ENCODE results near the gene PTPN4. TPM values are rescaled to one million over a fixed set of nuclear protein-coding genes. Genes with fewer than 3 reads are reported as not detected.
"Not testable (repeated sequence)": the region's sequence is repeated elsewhere in the genome, so short reads cannot be mapped to it uniquely, and the experiment has no call there.

PTPN4 gene
- total RNA-seq, 2 donors from 2014 or later: 38.0 to 46.5 TPM

GRCh38 chr2:119784876-119785275, 25.2 kb downstream of the PTPN4 start:
- H3K4me1 Mint-ChIP-seq (ENCODE audit: low read depth): peaks cover 23% of the 10 kb centered on the region
- peaks cover 5 to 11% of the 10 kb centered on the region in 2 donors for H3K36me3 Mint-ChIP-seq (ENCODE audit: insufficient read depth in 2 of 2)
- H3K27ac Mint-ChIP-seq: no peak overlapping the region
- ATAC-seq (replicated peaks in 1 of 2): no peak
- no peaks in the 10 kb centered on the region for H3K9me3 Mint-ChIP-seq
- H3K27me3 Mint-ChIP-seq (ENCODE audit: low read depth): no peaks in the 10 kb centered on the region
- no peak for DNase-seq
- no peak overlapping the region for H3K4me3 Mint-ChIP-seq

GRCh38 chr2:119786295-119786694, 26.6 kb downstream of the PTPN4 start:
- H3K4me3 Mint-ChIP-seq: no peak overlapping the region
- H3K4me1 Mint-ChIP-seq (ENCODE audit: low read depth): peaks cover 23% of the 10 kb centered on the region
- H3K27me3 Mint-ChIP-seq (ENCODE audit: low read depth): no peaks in the 10 kb centered on the region
- H3K36me3 Mint-ChIP-seq (ENCODE audit: insufficient read depth in 2 of 2): peaks cover 10 to 19% of the 10 kb centered on the region in 2 donors
- DNase-seq: no peak
- ATAC-seq (replicated peaks in 1 of 2): no peak
- peaks cover 3 to 4% of the 10 kb centered on the region in 2 donors for H3K9me3 Mint-ChIP-seq
- no peak overlapping the region for H3K27ac Mint-ChIP-seq

GRCh38 chr2:119788752-119789151, 29.0 kb downstream of the PTPN4 start:
- Mint-ChIP-seq H3K27me3 (ENCODE audit: low read depth) (no peaks in the 10 kb centered on the region), H3K4me3 (no peak overlapping the region), H3K36me3 (ENCODE audit: insufficient read depth in 2 of 2) (peaks cover 22 to 37% of the 10 kb centered on the region in 2 donors), H3K9me3 (peaks cover 6 to 13% of the 10 kb centered on the region in 2 donors), H3K27ac (no peak overlapping the region), H3K4me1 (ENCODE audit: low read depth) (peaks cover 6% of the 10 kb centered on the region)
- ATAC-seq (replicated peaks in 1 of 2): no peak
- DNase-seq: no peak

GRCh38 chr2:119790466-119790865, 30.7 kb downstream of the PTPN4 start:
- Mint-ChIP-seq H3K27me3 (ENCODE audit: low read depth) (no peaks in the 10 kb centered on the region), H3K4me3 (no peak overlapping the region), H3K9me3 (peaks cover 6 to 13% of the 10 kb centered on the region in 2 donors), H3K4me1 (ENCODE audit: low read depth) (peaks cover 4% of the 10 kb centered on the region), H3K27ac (no peak overlapping the region), H3K36me3 (ENCODE audit: insufficient read depth in 2 of 2) (peaks cover 22 to 36% of the 10 kb centered on the region in 2 donors)
- no peak for ATAC-seq (replicated peaks in 1 of 2)
- no peak for DNase-seq

GRCh38 chr2:119792907-119793312, 33.2 kb downstream of the PTPN4 start:
- Mint-ChIP-seq H3K9me3 (peaks cover 6 to 13% of the 10 kb centered on the region in 2 donors), H3K27ac (no peak overlapping the region), H3K4me3 (no peak overlapping the region), H3K27me3 (ENCODE audit: low read depth) (no peaks in the 10 kb centered on the region), H3K36me3 (ENCODE audit: insufficient read depth in 2 of 2) (peaks cover 22 to 34% of the 10 kb centered on the region in 2 donors), H3K4me1 (ENCODE audit: low read depth) (peaks cover 5% of the 10 kb centered on the region)
- DNase-seq (no peak), ATAC-seq (replicated peaks in 1 of 2) (no peak)

GRCh38 chr2:119794237-119794636, 34.5 kb downstream of the PTPN4 start:
- no peak for ATAC-seq (replicated peaks in 1 of 2)
- H3K4me1 Mint-ChIP-seq (ENCODE audit: low read depth): peaks cover 10% of the 10 kb centered on the region
- no peak overlapping the region for H3K27ac Mint-ChIP-seq
- peaks cover 6 to 13% of the 10 kb centered on the region in 2 donors for H3K9me3 Mint-ChIP-seq
- H3K4me3 Mint-ChIP-seq: no peak overlapping the region
- no peak for DNase-seq
- no peaks in the 10 kb centered on the region for H3K27me3 Mint-ChIP-seq (ENCODE audit: low read depth)
- H3K36me3 Mint-ChIP-seq (ENCODE audit: insufficient read depth in 2 of 2): peaks cover 19 to 31% of the 10 kb centered on the region in 2 donors

GRCh38 chr2:119795309-119796303, 35.9 kb downstream of the PTPN4 start:
- Mint-ChIP-seq H3K36me3 (ENCODE audit: insufficient read depth in 2 of 2) (peaks cover 15 to 21% of the 10 kb centered on the region in 2 donors), H3K4me3 (no peak overlapping the region), H3K27me3 (ENCODE audit: low read depth) (no peaks in the 10 kb centered on the region), H3K4me1 (ENCODE audit: low read depth) (peaks cover 18% of the 10 kb centered on the region), H3K27ac (no peak overlapping the region), H3K9me3 (peaks cover 3 to 11% of the 10 kb centered on the region in 2 donors)
- ATAC-seq (replicated peaks in 1 of 2) (no peak), DNase-seq (no peak)

- no peak overlapping the region for H3K4me3 Mint-ChIP-seq
- peaks cover 52% of the 10 kb centered on the region for H3K4me1 Mint-ChIP-seq (ENCODE audit: low read depth)
- ATAC-seq (replicated peaks in 1 of 2): peak in 1 of 2 donors; percentile 17
Observed at GRCh38 chr2:119800376-119800902, 40.7 kb downstream of the PTPN4 start.

GRCh38 chr2:119801040-119801439, 41.3 kb downstream of the PTPN4 start:
- ATAC-seq (replicated peaks in 1 of 2) (no peak), DNase-seq (no peak)
- Mint-ChIP-seq H3K27ac (no peak overlapping the region), H3K36me3 (ENCODE audit: insufficient read depth in 2 of 2) (peaks cover 7 to 8% of the 10 kb centered on the region in 2 donors), H3K4me1 (ENCODE audit: low read depth) (peaks cover 51% of the 10 kb centered on the region), H3K4me3 (no peak overlapping the region), H3K9me3 (peaks cover 2 to 5% of the 10 kb centered on the region in 2 donors), H3K27me3 (ENCODE audit: low read depth) (no peaks in the 10 kb centered on the region)

More at GRCh38 chr2:119800376-119800902, 40.7 kb downstream of the PTPN4 start:
- Mint-ChIP-seq H3K27ac (peak overlapping the region; percentile 71), H3K27me3 (ENCODE audit: low read depth) (no peaks in the 10 kb centered on the region), H3K9me3 (peaks cover 2 to 5% of the 10 kb centered on the region in 2 donors), H3K36me3 (ENCODE audit: insufficient read depth in 2 of 2) (peaks cover 2 to 6% of the 10 kb centered on the region in 2 donors)
- no peak for DNase-seq

- peak overlapping the region; percentile 63 for H3K27ac Mint-ChIP-seq
- H3K27me3 Mint-ChIP-seq (ENCODE audit: low read depth); H3K36me3 Mint-ChIP-seq (ENCODE audit: insufficient read depth in 2 of 2); H3K9me3 Mint-ChIP-seq; DNase-seq; H3K4me3 Mint-ChIP-seq; ATAC-seq (replicated peaks in 1 of 2): not testable (repeated sequence)
- peaks cover 54% of the 10 kb centered on the region for H3K4me1 Mint-ChIP-seq (ENCODE audit: low read depth)
Observed at GRCh38 chr2:119801989-119802388, 42.3 kb downstream of the PTPN4 start.

GRCh38 chr2:119803101-119803500, 43.4 kb downstream of the PTPN4 start:
- peak overlapping the region; percentile 66 for H3K27ac Mint-ChIP-seq
- ATAC-seq (replicated peaks in 1 of 2) (no peak), DNase-seq (no peak)
- H3K4me3 Mint-ChIP-seq: peak overlapping the region in 1 of 2 donors; percentile 6
- H3K4me1 Mint-ChIP-seq (ENCODE audit: low read depth): peaks cover 61% of the 10 kb centered on the region
- H3K27me3 Mint-ChIP-seq (ENCODE audit: low read depth): no peaks in the 10 kb centered on the region
- peaks cover 2 to 5% of the 10 kb centered on the region in 2 donors for H3K9me3 Mint-ChIP-seq
- H3K36me3 Mint-ChIP-seq (ENCODE audit: insufficient read depth in 2 of 2): peaks cover 8 to 9% of the 10 kb centered on the region in 2 donors

GRCh38 chr2:119804409-119804808, 44.7 kb downstream of the PTPN4 start:
- not testable (repeated sequence) for H3K9me3 Mint-ChIP-seq; ATAC-seq (replicated peaks in 1 of 2); DNase-seq; H3K27me3 Mint-ChIP-seq (ENCODE audit: low read depth); H3K4me3 Mint-ChIP-seq; H3K27ac Mint-ChIP-seq; H3K36me3 Mint-ChIP-seq (ENCODE audit: insufficient read depth in 2 of 2)
- peaks cover 63% of the 10 kb centered on the region for H3K4me1 Mint-ChIP-seq (ENCODE audit: low read depth)

GRCh38 chr2:119808516-119809147, 48.9 kb downstream of the PTPN4 start:
- Mint-ChIP-seq H3K9me3 (peaks cover 2 to 5% of the 10 kb centered on the region in 2 donors), H3K4me1 (ENCODE audit: low read depth) (peaks cover 29% of the 10 kb centered on the region), H3K4me3 (no peak overlapping the region), H3K27me3 (ENCODE audit: low read depth) (no peaks in the 10 kb centered on the region), H3K27ac (no peak overlapping the region), H3K36me3 (ENCODE audit: insufficient read depth in 2 of 2) (peaks cover 8 to 12% of the 10 kb centered on the region in 2 donors)
- no peak for ATAC-seq (replicated peaks in 1 of 2)
- DNase-seq: no peak

Measured in activated T-cell treated with anti-CD3 and anti-CD28 coated beads, Interleukin-2, amount 50 U/mL, for 72 hours (primary cell).